ENCODE data around the gene EVI5. TPM values are rescaled to one million over a fixed set of nuclear protein-coding genes. Genes with fewer than 3 reads are reported as not detected.

EVI5 gene
- polyA plus RNA-seq, 3 donors: 7.6 to 19.4 (median 14.3) TPM

GRCh38 chr1:92803140-92803887 lies 18.4 kb upstream of the EVI5 start:
- H3K4me1 Mint-ChIP-seq: peaks cover 5% of the 10 kb centered on the region
- no peaks in the 10 kb centered on the region for H3K27me3 ChIP-seq (ENCODE audit: control insufficient read depth in 2 of 2, insufficient read depth in 2 of 2, low read length in 2 of 2)

GRCh38 chr1:92797961-92798360 lies 13.1 kb upstream of the EVI5 start:
- Histone ChIP-seq H3K9ac (ENCODE audit: insufficient read depth, low read length, poor library complexity, severe bottlenecking) (no peak overlapping the region), H2AFZ (ENCODE audit: insufficient read depth, low read depth, low read length, poor library complexity, severe bottlenecking) (no peak overlapping the region), H3K79me2 (ENCODE audit: insufficient read depth, low read length) (no peaks in the 10 kb centered on the region), H3K4me1 (ENCODE audit: control insufficient read depth in 1 of 2, insufficient read depth in 2 of 2, low read length in 2 of 2) (no peaks in the 10 kb centered on the region), H3K27ac (ENCODE audit: low read depth in 1 of 2, low read length in 2 of 2) (no peak overlapping the region), H3K4me2 (replicated peaks; ENCODE audit: extremely low read depth, low read length, poor library complexity, severe bottlenecking) (no peak overlapping the region), H4K20me1 (ENCODE audit: insufficient read depth, low read length) (no peaks in the 10 kb centered on the region), H3K27me3 (ENCODE audit: control insufficient read depth in 2 of 2, insufficient read depth in 2 of 2, low read length in 2 of 2) (peaks cover 2 to 5% of the 10 kb centered on the region in 2 donors), H3K4me3 (replicated peaks in 1 of 3; ENCODE audit: low read depth in 2 of 3, low read length in 3 of 3) (no peak overlapping the region), H3K9me3 (replicated peaks in 1 of 2; ENCODE audit: control insufficient read depth in 1 of 2, insufficient read depth in 1 of 2, low read length in 2 of 2) (no peaks in the 10 kb centered on the region), H3K36me3 (replicated peaks in 1 of 2; ENCODE audit: control insufficient read depth in 1 of 2, insufficient read depth in 2 of 2, low read length in 2 of 2) (no peaks in the 10 kb centered on the region)
- Mint-ChIP-seq H3K4me1 (peaks cover 5% of the 10 kb centered on the region), H3K27ac (no peak overlapping the region), H3K36me3 (no peaks in the 10 kb centered on the region), H3K27me3 (ENCODE audit: low read depth in 3 of 3) (peaks cover 4 to 10% (median 7%) of the 10 kb centered on the region in 3 donors), H3K4me3 (no peak overlapping the region), H3K9me3 (peaks cover 0 to 1% (median 0%) of the 10 kb centered on the region in 7 donors)
- no CpG with 5 or more reads among the region's 1 CpG for WGBS (ENCODE audit: insufficient coverage)
- no peak for TF ChIP-seq CTCF (IDR thresholded peaks at IDR 0.05)
- no peak for DNase-seq
- intact Hi-C loops (cut with micrococcal nuclease): no loop called here

More at GRCh38 chr1:92803140-92803887, 18.4 kb upstream of the EVI5 start:
- H3K27me3 Mint-ChIP-seq (ENCODE audit: low read depth in 3 of 3): peaks cover 0 to 5% (median 4%) of the 10 kb centered on the region in 3 donors
- H3K27ac ChIP-seq (ENCODE audit: low read depth in 1 of 2, low read length in 2 of 2): no peak overlapping the region
- H3K79me2 ChIP-seq (ENCODE audit: insufficient read depth, low read length): no peaks in the 10 kb centered on the region
- peaks cover 0 to 4% (median 1%) of the 10 kb centered on the region in 7 donors for H3K9me3 Mint-ChIP-seq
- H3K4me3 ChIP-seq (replicated peaks in 1 of 3; ENCODE audit: low read depth in 2 of 3, low read length in 3 of 3): no peak overlapping the region
- H3K9me3 ChIP-seq (replicated peaks in 1 of 2; ENCODE audit: control insufficient read depth in 1 of 2, insufficient read depth in 1 of 2, low read length in 2 of 2): no peaks in the 10 kb centered on the region
- TF ChIP-seq CTCF (IDR thresholded peaks at IDR 0.05): no peak
- no peaks in the 10 kb centered on the region for H4K20me1 ChIP-seq (ENCODE audit: insufficient read depth, low read length)
- peaks cover 0 to 6% of the 10 kb centered on the region in 2 donors for H3K4me1 ChIP-seq (ENCODE audit: control insufficient read depth in 1 of 2, insufficient read depth in 2 of 2, low read length in 2 of 2)
- intact Hi-C loops (cut with micrococcal nuclease): no loop called here
- H3K4me2 ChIP-seq (replicated peaks; ENCODE audit: extremely low read depth, low read length, poor library complexity, severe bottlenecking): no peak overlapping the region
- H3K36me3 ChIP-seq (replicated peaks in 1 of 2; ENCODE audit: control insufficient read depth in 1 of 2, insufficient read depth in 2 of 2, low read length in 2 of 2): no peaks in the 10 kb centered on the region
- H3K27ac Mint-ChIP-seq: no peak overlapping the region
- no peak overlapping the region for H3K4me3 Mint-ChIP-seq
- WGBS (ENCODE audit: insufficient coverage): 89% methylated on average over 3 of the region's 7 CpGs
- no peak overlapping the region for H2AFZ ChIP-seq (ENCODE audit: insufficient read depth, low read depth, low read length, poor library complexity, severe bottlenecking)
- H3K9ac ChIP-seq (ENCODE audit: insufficient read depth, low read length, poor library complexity, severe bottlenecking): no peak overlapping the region
- no peaks in the 10 kb centered on the region for H3K36me3 Mint-ChIP-seq
- DNase-seq: no peak
